ENCODE measurements around the gene ETV7. TPM values are rescaled to one million over a fixed set of nuclear protein-coding genes. Genes with fewer than 3 reads are reported as not detected.
"Not testable (repeated sequence)": the region's sequence is repeated elsewhere in the genome, so short reads cannot be mapped to it uniquely, and the experiment has no call there.

The ETV7 gene
- total RNA-seq, 3 donors from 2014 or later, result 2.6 to 5.7 (median 2.8) TPM

GRCh38 chr6:36368921-36369865 lies 18.3 kb downstream of the ETV7 start:
- DNase-seq (no peak), ATAC-seq (no peak)
- no peak for TF ChIP-seq CTCF (IDR thresholded peaks at IDR 0.05)
- intact Hi-C loops (cut with DNase I, micrococcal nuclease), result loop anchor here in 1 of 2 donors (10.0 kb wide), 1 partner anchor 64 kb away; no protein-coding TSS in a partner anchor
- H3K36me3 ChIP-seq (ENCODE audit: low read depth), result no peaks in the 10 kb centered on the region
- no peaks in the 10 kb centered on the region for H3K9me3 ChIP-seq
- H3K4me1 ChIP-seq (ENCODE audit: low read depth), result no peaks in the 10 kb centered on the region
- no peak overlapping the region for H3K4me3 ChIP-seq

- Histone ChIP-seq H3K4me3 (no peak overlapping the region), H3K36me3 (ENCODE audit: low read depth) (no peaks in the 10 kb centered on the region), H3K9me3 (no peaks in the 10 kb centered on the region), H3K4me1 (ENCODE audit: low read depth) (no peaks in the 10 kb centered on the region)
- no peak for ATAC-seq
- DNase-seq, result no peak
- intact Hi-C loops (cut with DNase I, micrococcal nuclease), result loop anchor here in 1 of 2 donors (10.0 kb wide), 1 partner anchor 64 kb away; no protein-coding TSS in a partner anchor
- TF ChIP-seq CTCF (IDR thresholded peaks at IDR 0.05), result no peak
Measured at GRCh38 chr6:36368421-36368820, 19.0 kb downstream of the ETV7 start.

- no peak for DNase-seq
- H3K36me3 ChIP-seq (ENCODE audit: low read depth), result no peaks in the 10 kb centered on the region
- ATAC-seq, result no peak
- intact Hi-C loops (cut with DNase I, micrococcal nuclease), result loop anchor here in 1 of 2 donors (10.0 kb wide), 1 partner anchor 63 kb away; no protein-coding TSS in a partner anchor
- H3K4me3 ChIP-seq, result no peak overlapping the region
- H3K4me1 ChIP-seq (ENCODE audit: low read depth), result no peaks in the 10 kb centered on the region
- no peak for TF ChIP-seq CTCF (IDR thresholded peaks at IDR 0.05)
- no peaks in the 10 kb centered on the region for H3K9me3 ChIP-seq
Measured at GRCh38 chr6:36367743-36368142, 19.7 kb downstream of the ETV7 start.

- ATAC-seq (peak; percentile 39), DNase-seq (no peak)
- H3K36me3 ChIP-seq (ENCODE audit: low read depth), result no peaks in the 10 kb centered on the region
- no peaks in the 10 kb centered on the region for H3K9me3 ChIP-seq
- intact Hi-C loops (cut with DNase I, micrococcal nuclease), result loop anchor here (5.0 to 10.0 kb wide), 2 partner anchors 60 to 63 kb away; no protein-coding TSS in a partner anchor
- no peak overlapping the region for H3K4me3 ChIP-seq
- no peaks in the 10 kb centered on the region for H3K4me1 ChIP-seq (ENCODE audit: low read depth)
- TF ChIP-seq CTCF (IDR thresholded peaks at IDR 0.05), result no peak
Measured at GRCh38 chr6:36364669-36365479, 22.6 kb downstream of the ETV7 start.

GRCh38 chr6:36364061-36364635 lies 23.3 kb downstream of the ETV7 start:
- not testable (repeated sequence) for H3K4me3 ChIP-seq; H3K4me1 ChIP-seq (ENCODE audit: low read depth); H3K36me3 ChIP-seq (ENCODE audit: low read depth); H3K9me3 ChIP-seq; DNase-seq; ATAC-seq
- intact Hi-C loops (cut with DNase I, micrococcal nuclease), result loop anchor here (5.0 to 10.0 kb wide), 2 partner anchors 59 to 62 kb away; no protein-coding TSS in a partner anchor

GRCh38 chr6:36363371-36363752 lies 24.1 kb downstream of the ETV7 start:
- not testable (repeated sequence) for ATAC-seq, DNase-seq
- intact Hi-C loops (cut with DNase I, micrococcal nuclease), result loop anchor here (5.0 to 10.0 kb wide), 2 partner anchors 59 to 61 kb away; no protein-coding TSS in a partner anchor

More at GRCh38 chr6:36363371-36363752, 24.1 kb downstream of the ETV7 start:
- not testable (repeated sequence) for H3K4me1 ChIP-seq (ENCODE audit: low read depth); H3K36me3 ChIP-seq (ENCODE audit: low read depth); H3K9me3 ChIP-seq; H3K4me3 ChIP-seq
